Tibial nerve (tissue), 4 donors: ENCODE measurements around the gene ZAR1L. TPM values are rescaled to one million over a fixed set of nuclear protein-coding genes. Genes with fewer than 3 reads are reported as not detected.

Source experiments
- DNase-seq, 2 donors: peaks; one replicate each; pipeline ENCODE4 v3.0.0-alpha.2; 2019; ENCODE audit warnings: low spot score in 2 of 2
- H3K27ac ChIP-seq, 4 donors: fragments of 200-600 bp; sonication (generic) in 3 of 4; one replicate each; pipeline ENCODE4 v1.5.1; 2017 to 2019; ENCODE audit warnings: mild to moderate bottlenecking in 1 of 4
- H3K27me3 ChIP-seq, 2 donors: fragments of 200-600 bp; sonication (generic) in 1 of 2; one replicate each; pipeline versions ENCODE4 v1.5.1 to v1.6.0; 2017 to 2019
- H3K36me3 ChIP-seq, 3 donors: fragments of 200-600 bp; sonication (generic); one replicate each; pipeline ENCODE4 v1.5.1; 2018 to 2019
- H3K4me1 ChIP-seq, 4 donors: fragments of 200-600 bp; sonication (generic) in 3 of 4; one replicate each; pipeline ENCODE4 v1.5.1; 2017 to 2019
- H3K4me3 ChIP-seq, 4 donors: fragments of 200-600 bp; sonication (generic) in 3 of 4; one replicate each; pipeline ENCODE4 v1.5.1; 2017 to 2019; ENCODE audit warnings: mild to moderate bottlenecking in 1 of 4, moderate library complexity in 1 of 4
- H3K9me3 ChIP-seq, 4 donors: fragments of 200-600 bp; sonication (generic) in 3 of 4; one replicate each; pipeline ENCODE4 v1.5.1; 2017 to 2019
- CTCF ChIP-seq, 5 experiments: fragments of 200-600 bp in 3 of 5; fragments of 450-650 bp in 2 of 5; sonication (generic) in 3 of 5; IDR thresholded peaks; one replicate each; pipeline ENCODE4 v1.5.1; 2016 to 2019; ENCODE audit warnings: antibody characterized with exemption in 5 of 5, mild to moderate bottlenecking in 3 of 5, moderate library complexity in 2 of 5
- EP300 ChIP-seq, 2 donors: sonication (generic); formaldehyde crosslinking; IDR thresholded peaks; one replicate each; pipeline ENCODE4 v1.6.1; 2017; ENCODE audit warnings: antibody characterized with exemption in 2 of 2, mild to moderate bottlenecking in 1 of 2
- POLR2A ChIP-seq, 2 donors: fragments of 450-650 bp; IDR thresholded peaks; one replicate each; pipeline ENCODE4 v1.6.1; 2017; ENCODE audit warnings: antibody characterized with exemption in 2 of 2, mild to moderate bottlenecking in 2 of 2, moderate library complexity in 2 of 2
- WGBS, 2 donors: methylation state at CpG; one replicate each; pipeline ENCODE4 v1.1.5; 2018; 5-methylcytosine and 5-hydroxymethylcytosine counted together
- total RNA-seq, 4 donors: library from RNA; depleted of rRNA; stranded (reverse); fragments of >200 nt; gene quantifications; one replicate each; pipeline ENCODE4 v1.1.0, GENCODE V29; 2016

Gene ZAR1L
- total RNA-seq, 4 donors from 2014 or later, result 0.42 TPM; not detected in 3

- H3K27ac ChIP-seq, result peak overlapping the region in 3 of 4 donors; percentile 13 to 78 (median 53)
- peak; percentile 21 to 42 for DNase-seq
- peaks cover 0 to 47% (median 12%) of the 10 kb centered on the region in 4 donors for H3K4me1 ChIP-seq
Measured at GRCh38 chr13:32264407-32264806, 50.8 kb downstream of the ZAR1L start.

GRCh38 chr13:32262619-32263018, 52.5 kb downstream of the ZAR1L start:
- Histone ChIP-seq H3K4me3 (no peak overlapping the region), H3K27ac (peak overlapping the region in 2 of 4 donors; percentile 74 to 78), H3K36me3 (peaks cover 0 to 22% (median 0%) of the 10 kb centered on the region in 3 donors), H3K27me3 (no peaks in the 10 kb centered on the region), H3K9me3 (no peaks in the 10 kb centered on the region), H3K4me1 (peaks cover 0 to 47% (median 12%) of the 10 kb centered on the region in 4 donors)
- WGBS, 2 donors, result 49 to 52% methylated on average over 1 of the region's 1 CpG
- DNase-seq, result no peak
- no peak for TF ChIP-seq POLR2A (IDR thresholded peaks at IDR 0.05)
- no peak for TF ChIP-seq CTCF (IDR thresholded peaks at IDR 0.05)
- no peak for TF ChIP-seq EP300 (IDR thresholded peaks at IDR 0.05)

More at GRCh38 chr13:32264407-32264806, 50.8 kb downstream of the ZAR1L start:
- Histone ChIP-seq H3K36me3 (peaks cover 0 to 36% (median 0%) of the 10 kb centered on the region in 3 donors), H3K4me3 (no peak overlapping the region), H3K27me3 (no peaks in the 10 kb centered on the region), H3K9me3 (no peaks in the 10 kb centered on the region)
- TF ChIP-seq POLR2A (IDR thresholded peaks at IDR 0.05) (no peak), EP300 (IDR thresholded peaks at IDR 0.05) (peak in 1 of 2 donors; percentile 59)

GRCh38 chr13:32262165-32262564, 53.0 kb downstream of the ZAR1L start:
- Histone ChIP-seq H3K9me3 (no peaks in the 10 kb centered on the region), H3K4me3 (no peak overlapping the region), H3K27me3 (no peaks in the 10 kb centered on the region), H3K36me3 (peaks cover 0 to 18% (median 0%) of the 10 kb centered on the region in 3 donors), H3K4me1 (peaks cover 0 to 47% (median 12%) of the 10 kb centered on the region in 4 donors), H3K27ac (peak overlapping the region in 3 of 4 donors; percentile 10 to 78 (median 74))
- no peak for TF ChIP-seq POLR2A (IDR thresholded peaks at IDR 0.05)
- no peak for TF ChIP-seq EP300 (IDR thresholded peaks at IDR 0.05)
- no peak for TF ChIP-seq CTCF (IDR thresholded peaks at IDR 0.05)
- WGBS, 2 donors, result 37 to 38% methylated on average over 3 of the region's 3 CpGs
- DNase-seq, result no peak

GRCh38 chr13:32261567-32261966, 53.6 kb downstream of the ZAR1L start:
- Histone ChIP-seq H3K4me1 (peaks cover 0 to 47% (median 12%) of the 10 kb centered on the region in 4 donors), H3K27me3 (no peaks in the 10 kb centered on the region), H3K27ac (peak overlapping the region in 3 of 4 donors; percentile 10 to 78 (median 74)), H3K36me3 (peaks cover 0 to 12% (median 0%) of the 10 kb centered on the region in 3 donors), H3K9me3 (no peaks in the 10 kb centered on the region), H3K4me3 (no peak overlapping the region)
- peak; percentile 24 to 55 for DNase-seq
- 32 to 40% methylated on average over 9 of the region's 9 CpGs for WGBS, 2 donors
- TF ChIP-seq EP300 (IDR thresholded peaks at IDR 0.05), result peak in 1 of 2 donors; percentile 39
- TF ChIP-seq CTCF (IDR thresholded peaks at IDR 0.05), result no peak

- Histone ChIP-seq H3K27ac (peak overlapping the region in 1 of 4 donors; percentile 51), H3K4me3 (no peak overlapping the region), H3K9me3 (no peaks in the 10 kb centered on the region), H3K36me3 (no peaks in the 10 kb centered on the region), H3K4me1 (peaks cover 0 to 35% (median 9%) of the 10 kb centered on the region in 4 donors), H3K27me3 (no peaks in the 10 kb centered on the region)
- DNase-seq, result no peak
- WGBS, 2 donors, result 92 to 100% methylated on average over 1 of the region's 1 CpG
- no peak for TF ChIP-seq CTCF (IDR thresholded peaks at IDR 0.05)
- no peak for TF ChIP-seq EP300 (IDR thresholded peaks at IDR 0.05)
- TF ChIP-seq POLR2A (IDR thresholded peaks at IDR 0.05), result no peak
Measured at GRCh38 chr13:32259116-32259515, 56.0 kb downstream of the ZAR1L start.
